Smooth muscle cell (in vitro differentiated cells): ENCODE results near the gene PLXNA2. TPM values are rescaled to one million over a fixed set of nuclear protein-coding genes. Genes with fewer than 3 reads are reported as not detected.

Source experiments
- DNase-seq: peaks from one replicate; lab custom pipeline; 2025; ENCODE audit not compliant: unreplicated experiment; lab: John Stamatoyannopoulos, UW
- H2AFZ ChIP-seq: fragments of 200-600 bp; sonication (generic); 2 replicates; pipeline ENCODE4 v1.6.0; 2016; ENCODE audit warnings: antibody characterized with exemption, low read depth, mild to moderate bottlenecking
- H3F3A ChIP-seq: fragments of 200-600 bp; sonication (generic); 2 replicates; pipeline ENCODE4 v1.6.0; 2017; ENCODE audit warnings: antibody characterized with exemption, low read depth
- H3K27ac ChIP-seq: fragments of 200-600 bp; sonication (generic); 2 replicates; pipeline ENCODE4 v1.5.1; 2016; ENCODE audit warnings: low read depth, mild to moderate bottlenecking
- H3K27me3 ChIP-seq: fragments of 200-600 bp; sonication (generic); 2 replicates; pipeline ENCODE4 v1.6.1; 2016; ENCODE audit warnings: low read depth, mild to moderate bottlenecking
- H3K36me3 ChIP-seq: fragments of 200-600 bp; sonication (generic); 2 replicates; pipeline ENCODE4 v1.5.1; 2016; ENCODE audit warnings: low read depth
- H3K4me1 ChIP-seq: fragments of 200-600 bp; sonication (generic); 2 replicates; pipeline ENCODE4 v1.5.1; 2016; ENCODE audit warnings: low read depth
- H3K4me2 ChIP-seq: fragments of 200-600 bp; sonication (generic); 2 replicates; pipeline ENCODE4 v1.6.0; 2016; ENCODE audit warnings: mild to moderate bottlenecking
- H3K4me3 ChIP-seq: fragments of 200-600 bp; sonication (generic); 2 replicates; pipeline ENCODE4 v1.5.1; 2016; ENCODE audit warnings: mild to moderate bottlenecking
- H3K79me2 ChIP-seq: fragments of 200-600 bp; sonication (generic); 2 replicates; pipeline ENCODE4 v1.6.0; 2016; ENCODE audit warnings: low read depth, mild to moderate bottlenecking
- H3K9ac ChIP-seq: fragments of 200-600 bp; sonication (generic); 2 replicates; pipeline ENCODE4 v1.6.0; 2016; ENCODE audit warnings: low read depth
- H3K9me3 ChIP-seq: fragments of 200-600 bp; sonication (generic); replicated peaks from 2 replicates; pipeline ENCODE4 v1.5.1; 2016; ENCODE audit warnings: low read depth
- H4K20me1 ChIP-seq: fragments of 200-600 bp; sonication (generic); 2 replicates; pipeline ENCODE4 v1.6.0; 2016; ENCODE audit warnings: low read depth
- CTCF ChIP-seq: fragments of 200-600 bp; sonication (generic); IDR thresholded peaks from 2 replicates; pipeline ENCODE4 v1.5.1; 2017; ENCODE audit warnings: borderline replicate concordance, mild to moderate bottlenecking, antibody characterized with exemption; ENCODE audit not compliant: insufficient read depth, poor library complexity, severe bottlenecking
- WGBS: methylation state at CpG from one replicate; pipeline ENCODE4 v1.1.7; 2016; ENCODE audit warnings: low lambda C conversion rate; 5-methylcytosine and 5-hydroxymethylcytosine counted together
- polyA plus RNA-seq: library from polyadenylated mRNA; unstranded; fragments of >200 nt; fragmentation: Nextera tagmentation; extraction: Ambion mirVana; gene quantifications from 2 replicates; pipeline ENCODE4 v1.2.1, GENCODE V29; 2016
- total RNA-seq: library from RNA; depleted of rRNA; stranded (reverse); fragments of >200 nt; gene quantifications from 2 replicates; pipeline ENCODE4 v1.2.3, GENCODE V29; 2014

The PLXNA2 gene
- total and polyA plus RNA-seq, 2 experiments from 2014 or later: 8.2 to 8.7 TPM

GRCh38 chr1:208060215-208060869 lies 183.8 kb downstream of the PLXNA2 start:
- Histone ChIP-seq H4K20me1 (no peaks in the 10 kb centered on the region), H3K9me3 (no peaks in the 10 kb centered on the region), H3K36me3 (no peaks in the 10 kb centered on the region), H3K4me2 (no peak overlapping the region), H3F3A (no peaks in the 10 kb centered on the region), H3K27me3 (no peaks in the 10 kb centered on the region), H3K4me1 (peaks cover 5% of the 10 kb centered on the region), H3K79me2 (no peaks in the 10 kb centered on the region), H3K9ac (no peak overlapping the region), H3K27ac (no peak overlapping the region), H3K4me3 (no peak overlapping the region), H2AFZ (no peak overlapping the region)
- no peak for TF ChIP-seq CTCF
- DNase-seq: no peak
- WGBS: 90% methylated on average over 17 of the region's 17 CpGs

GRCh38 chr1:208059409-208060001 lies 184.7 kb downstream of the PLXNA2 start:
- H3K4me1 ChIP-seq: peaks cover 10% of the 10 kb centered on the region
- no peak for DNase-seq
- H4K20me1 ChIP-seq: no peaks in the 10 kb centered on the region
- no peaks in the 10 kb centered on the region for H3K36me3 ChIP-seq
- no peak overlapping the region for H3K27ac ChIP-seq
- no peaks in the 10 kb centered on the region for H3K9me3 ChIP-seq
- no peak for TF ChIP-seq CTCF
- no peaks in the 10 kb centered on the region for H3F3A ChIP-seq
- no peaks in the 10 kb centered on the region for H3K79me2 ChIP-seq
- H2AFZ ChIP-seq: no peak overlapping the region
- no peak overlapping the region for H3K4me3 ChIP-seq
- no peaks in the 10 kb centered on the region for H3K27me3 ChIP-seq
- WGBS: 69% methylated on average over 6 of the region's 6 CpGs
- H3K9ac ChIP-seq: no peak overlapping the region
- no peak overlapping the region for H3K4me2 ChIP-seq

GRCh38 chr1:208058756-208059155 lies 185.4 kb downstream of the PLXNA2 start:
- Histone ChIP-seq H3K36me3 (no peaks in the 10 kb centered on the region), H3K9me3 (no peaks in the 10 kb centered on the region), H4K20me1 (no peaks in the 10 kb centered on the region), H3K9ac (no peak overlapping the region), H3K4me3 (no peak overlapping the region), H3K27me3 (no peaks in the 10 kb centered on the region), H3K79me2 (no peaks in the 10 kb centered on the region), H3K27ac (no peak overlapping the region), H3F3A (no peaks in the 10 kb centered on the region), H3K4me2 (no peak overlapping the region), H3K4me1 (peaks cover 10% of the 10 kb centered on the region), H2AFZ (no peak overlapping the region)
- DNase-seq: no peak
- no peak for TF ChIP-seq CTCF
- 88% methylated on average over 4 of the region's 4 CpGs for WGBS

- no peak for DNase-seq
- H3F3A ChIP-seq: no peaks in the 10 kb centered on the region
- no peaks in the 10 kb centered on the region for H4K20me1 ChIP-seq
- H3K9ac ChIP-seq: no peak overlapping the region
- no peak overlapping the region for H3K27ac ChIP-seq
- no peak overlapping the region for H2AFZ ChIP-seq
- H3K36me3 ChIP-seq: no peaks in the 10 kb centered on the region
- peaks cover 10% of the 10 kb centered on the region for H3K4me1 ChIP-seq
- H3K27me3 ChIP-seq: no peaks in the 10 kb centered on the region
- no peak overlapping the region for H3K4me3 ChIP-seq
- WGBS: 89% methylated on average over 12 of the region's 12 CpGs
- no peak overlapping the region for H3K4me2 ChIP-seq
- TF ChIP-seq CTCF: no peak
- no peaks in the 10 kb centered on the region for H3K79me2 ChIP-seq
- no peaks in the 10 kb centered on the region for H3K9me3 ChIP-seq
These were observed 185.9 kb downstream of the PLXNA2 start for GRCh38 chr1:208058267-208058666.
